Measurements from ENCODE around the gene KLHL6. TPM values are rescaled to one million over a fixed set of nuclear protein-coding genes. Genes with fewer than 3 reads are reported as not detected.
A peak's percentile ranks its signal among the peaks of the same experiment; 100 is the strongest.

The KLHL6 gene, protein sequence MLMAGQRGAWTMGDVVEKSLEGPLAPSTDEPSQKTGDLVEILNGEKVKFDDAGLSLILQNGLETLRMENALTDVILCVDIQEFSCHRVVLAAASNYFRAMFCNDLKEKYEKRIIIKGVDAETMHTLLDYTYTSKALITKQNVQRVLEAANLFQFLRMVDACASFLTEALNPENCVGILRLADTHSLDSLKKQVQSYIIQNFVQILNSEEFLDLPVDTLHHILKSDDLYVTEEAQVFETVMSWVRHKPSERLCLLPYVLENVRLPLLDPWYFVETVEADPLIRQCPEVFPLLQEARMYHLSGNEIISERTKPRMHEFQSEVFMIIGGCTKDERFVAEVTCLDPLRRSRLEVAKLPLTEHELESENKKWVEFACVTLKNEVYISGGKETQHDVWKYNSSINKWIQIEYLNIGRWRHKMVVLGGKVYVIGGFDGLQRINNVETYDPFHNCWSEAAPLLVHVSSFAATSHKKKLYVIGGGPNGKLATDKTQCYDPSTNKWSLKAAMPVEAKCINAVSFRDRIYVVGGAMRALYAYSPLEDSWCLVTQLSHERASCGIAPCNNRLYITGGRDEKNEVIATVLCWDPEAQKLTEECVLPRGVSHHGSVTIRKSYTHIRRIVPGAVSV
- 1 to 10 TPM; 1.0 to 1.7 (median 1.4) TPM for polyA plus RNA-seq (ENCODE audit: insufficient read length in 3 of 3)
- long read RNA-seq, donor 1: 0 reads
- long read RNA-seq, donor 2, full-length matches to known transcripts: 1 of 1 reads
- long read RNA-seq, donor 2, partial matches to known transcripts: 0 of 1 reads
- long read RNA-seq, donor 2, other reads (novel, unspliced or antisense): 0 of 1 reads
- long read RNA-seq, donor 3: 0 reads
- long read RNA-seq, donor 4: 0 reads
- long read RNA-seq, donor 5: 0 reads
- long read RNA-seq, donor 6: 0 reads
- long read RNA-seq, donor 7: 0 reads
- long read RNA-seq, donor 8: 0 reads
- long read RNA-seq, donor 9: 0 reads
- long read RNA-seq, donor 10: 0 reads
- long read RNA-seq, donor 11: 0 reads
- long read RNA-seq, donor 12: 0 reads
- long read RNA-seq, donor 13: 0 reads
- long read RNA-seq, donor 14: 0 reads
- long read RNA-seq, donor 15: 0 reads
- long read RNA-seq, donor 16: 0 reads

DNA sequence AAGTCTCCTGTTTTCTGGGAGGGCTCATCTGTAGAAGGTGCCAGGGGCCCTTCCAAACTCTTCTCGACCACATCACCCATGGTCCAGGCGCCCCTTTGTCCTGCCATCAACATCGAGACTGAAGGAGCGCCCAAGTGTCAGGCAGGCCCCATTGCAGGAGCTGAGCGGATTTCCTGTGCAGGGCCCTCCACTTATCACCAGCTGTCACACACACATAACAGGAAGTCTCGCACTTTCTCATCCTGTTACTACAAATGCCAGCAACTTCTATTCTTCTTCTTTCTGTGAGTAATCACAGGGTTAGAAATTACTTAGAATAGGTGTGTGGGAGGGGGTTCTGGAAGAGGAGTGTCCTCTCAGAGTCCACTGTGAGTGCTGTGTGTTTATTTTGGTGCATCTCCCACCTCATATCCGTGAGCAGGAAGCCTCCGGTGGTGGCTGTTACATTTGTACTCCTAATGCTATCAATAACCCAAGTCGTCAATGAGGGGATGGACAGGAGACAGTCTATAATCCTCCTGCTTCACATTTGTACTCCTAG lies at the start of gene KLHL6:
Gene KLHL6 (minus strand): TSS at position 166 of the 541 bp plus-strand sequence. CDS start 53 bp downstream, at position 113.
- DNase-seq: no peak

DNA sequence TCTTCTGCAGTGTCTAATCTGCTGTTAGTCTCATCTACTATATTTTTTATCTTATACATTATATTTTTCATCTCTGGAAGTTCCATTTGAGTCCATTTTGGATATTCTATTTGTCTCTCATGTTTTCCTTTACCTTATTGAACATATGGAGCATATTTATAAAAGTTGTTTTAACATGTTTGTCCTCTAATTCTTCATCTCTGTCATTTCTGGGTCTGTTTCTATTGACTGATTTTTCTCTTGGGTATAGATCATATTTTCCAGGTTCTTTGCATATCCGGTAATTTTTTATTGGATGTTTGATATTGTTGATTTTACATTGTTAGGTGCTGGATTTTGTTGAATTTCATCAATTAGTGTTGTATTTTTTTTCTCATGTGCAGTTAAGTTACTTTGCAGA lies 42.5 kb upstream of the KLHL6 start:
- no peak for DNase-seq

DNA sequence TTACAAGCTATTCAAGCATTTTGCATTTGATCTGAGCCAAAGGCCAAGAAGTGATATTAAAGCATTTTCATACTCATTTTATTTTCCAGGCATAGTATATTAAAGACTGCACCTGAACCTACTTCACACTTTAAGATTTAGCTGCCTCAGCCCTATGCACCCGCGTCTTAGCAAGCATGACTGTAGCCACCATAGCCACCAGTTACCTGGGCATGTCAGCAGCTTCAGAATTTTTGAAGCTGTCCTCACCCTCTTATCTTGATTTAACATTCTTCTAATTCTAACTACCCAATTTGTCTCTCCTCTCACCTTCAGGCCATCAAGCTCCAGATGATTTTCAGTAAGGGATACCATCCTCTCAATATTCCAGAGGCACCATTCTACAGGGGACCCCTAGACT lies 39.1 kb upstream of the KLHL6 start:
- DNase-seq: no peak

DNA sequence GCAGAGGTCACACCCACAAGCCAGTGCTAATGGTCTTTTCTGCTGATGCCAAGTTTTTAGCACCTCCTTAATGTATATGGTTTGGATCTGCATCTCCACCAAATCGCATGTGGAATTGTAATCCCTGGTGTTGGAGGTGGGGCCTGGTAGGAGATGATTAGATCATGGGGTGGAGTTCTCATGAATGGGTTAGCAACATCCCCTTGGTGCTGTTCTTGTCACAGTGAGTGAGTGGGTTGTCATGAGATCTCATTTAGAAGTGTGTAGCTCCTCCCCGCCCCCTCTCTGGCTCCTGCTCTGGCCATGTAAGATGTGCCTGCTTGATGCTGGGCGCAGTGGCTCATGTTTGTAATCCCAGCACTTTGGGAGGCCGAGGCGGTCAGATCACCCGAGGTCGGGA lies 37.3 kb upstream of the KLHL6 start:
- DNase-seq: no peak

DNA sequence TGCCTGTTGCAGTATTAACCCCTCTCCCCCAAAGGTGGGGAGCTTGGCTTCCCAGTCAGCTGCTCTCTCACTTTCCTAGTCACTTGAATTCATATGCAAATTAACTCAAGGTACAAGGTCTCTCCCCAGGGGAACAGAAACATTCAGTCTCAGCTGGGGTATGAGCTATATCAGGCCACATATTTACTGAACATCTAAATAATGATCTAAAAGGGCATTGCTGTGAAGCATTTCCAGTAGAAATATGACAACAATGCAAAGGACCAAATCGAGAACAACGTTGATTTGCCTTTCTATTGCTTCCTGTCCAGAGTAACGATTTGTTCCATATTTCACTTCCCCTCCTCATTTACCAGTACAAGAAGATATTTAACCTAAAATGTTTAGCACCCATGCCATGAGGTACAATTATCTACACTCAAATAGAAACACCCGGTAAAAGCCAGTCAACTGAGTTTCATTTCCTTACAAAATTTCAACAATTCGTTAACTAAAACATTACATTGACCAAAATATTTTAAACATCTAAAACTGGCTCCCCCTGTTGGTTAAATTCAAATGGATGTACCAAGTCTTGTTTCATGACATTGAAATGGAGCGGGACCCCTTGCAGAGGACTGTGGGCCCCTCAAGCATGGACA lies 36.5 kb upstream of the KLHL6 start:
- no peak for DNase-seq

DNA sequence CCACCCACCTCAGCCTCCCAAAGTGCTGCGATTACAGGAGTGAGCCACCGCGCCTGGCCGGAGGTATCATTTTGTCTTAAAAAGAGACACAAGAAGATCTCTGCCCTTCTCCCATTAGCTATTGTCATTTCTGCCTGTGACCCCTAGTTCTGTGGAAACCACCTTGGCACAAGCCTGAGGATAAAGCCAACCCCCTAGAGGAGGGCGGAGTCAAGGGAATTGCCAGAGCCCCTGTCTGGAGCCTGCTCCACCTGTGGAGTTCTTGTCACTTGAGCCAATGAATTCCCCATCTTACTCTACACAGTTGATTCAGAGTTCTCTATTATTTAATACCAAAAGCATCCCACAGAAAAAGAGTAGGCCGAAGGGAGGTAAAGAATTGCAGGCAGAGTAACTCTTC lies 34.9 kb upstream of the KLHL6 start:
- no peak for DNase-seq

DNA sequence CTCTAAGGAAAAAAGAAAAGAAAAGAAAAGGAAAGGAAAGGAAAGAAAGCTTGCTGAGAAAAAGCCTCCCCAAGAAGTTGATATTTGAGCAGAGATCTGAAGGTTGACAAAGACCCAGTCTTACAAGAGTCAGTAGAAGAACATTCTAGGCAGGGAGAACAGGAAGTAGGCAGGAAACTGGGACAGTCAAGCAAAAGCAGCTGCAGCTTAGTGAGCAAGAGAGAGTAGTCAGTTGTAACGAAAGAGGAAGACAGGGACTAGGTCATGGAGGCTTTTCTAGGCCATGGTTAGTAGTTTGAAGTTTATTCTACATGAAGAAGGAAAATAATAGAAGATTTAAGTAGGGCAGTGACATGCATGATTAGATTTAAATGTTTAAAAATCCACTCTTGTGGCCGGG lies 31.8 kb upstream of the KLHL6 start:
- DNase-seq: no peak

DNA sequence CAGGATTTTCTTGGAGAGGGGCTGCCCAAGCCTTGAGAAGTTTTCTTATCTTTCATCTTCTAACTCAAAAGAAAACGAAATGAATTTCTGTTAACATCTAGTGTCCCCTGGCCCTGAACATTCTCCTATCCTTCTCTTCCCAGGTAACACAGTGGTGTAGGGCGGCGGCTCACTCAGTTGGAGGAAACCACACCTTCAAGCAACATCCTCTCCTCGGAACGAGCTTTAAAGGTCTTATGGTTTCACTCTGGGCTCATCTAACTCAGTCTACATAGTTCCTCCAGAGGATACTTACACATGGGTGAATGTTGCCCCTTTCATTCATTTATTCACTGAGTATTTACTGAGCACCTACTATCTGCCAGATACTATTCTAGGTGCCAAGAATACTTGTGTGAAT lies 31.0 kb upstream of the KLHL6 start:
- no peak for DNase-seq

DNA sequence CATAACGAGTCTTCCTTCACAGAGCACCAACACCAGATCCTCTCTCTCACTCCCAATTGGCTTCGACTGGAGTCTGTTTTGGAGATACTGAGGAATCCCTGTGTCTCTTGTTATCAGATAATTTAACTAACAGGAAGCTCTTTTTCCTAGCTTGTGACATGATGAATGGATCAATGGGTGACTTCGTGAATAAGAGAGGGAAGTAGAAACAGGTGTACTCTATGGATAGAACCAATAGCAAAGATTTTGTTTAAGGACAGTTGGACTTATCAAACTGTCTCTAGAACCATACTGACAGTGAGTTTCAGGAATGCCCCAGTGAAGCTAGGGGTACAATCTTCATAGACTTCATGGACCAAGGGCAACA lies 29.4 kb upstream of the KLHL6 start:
- DNase-seq: no peak

DNA sequence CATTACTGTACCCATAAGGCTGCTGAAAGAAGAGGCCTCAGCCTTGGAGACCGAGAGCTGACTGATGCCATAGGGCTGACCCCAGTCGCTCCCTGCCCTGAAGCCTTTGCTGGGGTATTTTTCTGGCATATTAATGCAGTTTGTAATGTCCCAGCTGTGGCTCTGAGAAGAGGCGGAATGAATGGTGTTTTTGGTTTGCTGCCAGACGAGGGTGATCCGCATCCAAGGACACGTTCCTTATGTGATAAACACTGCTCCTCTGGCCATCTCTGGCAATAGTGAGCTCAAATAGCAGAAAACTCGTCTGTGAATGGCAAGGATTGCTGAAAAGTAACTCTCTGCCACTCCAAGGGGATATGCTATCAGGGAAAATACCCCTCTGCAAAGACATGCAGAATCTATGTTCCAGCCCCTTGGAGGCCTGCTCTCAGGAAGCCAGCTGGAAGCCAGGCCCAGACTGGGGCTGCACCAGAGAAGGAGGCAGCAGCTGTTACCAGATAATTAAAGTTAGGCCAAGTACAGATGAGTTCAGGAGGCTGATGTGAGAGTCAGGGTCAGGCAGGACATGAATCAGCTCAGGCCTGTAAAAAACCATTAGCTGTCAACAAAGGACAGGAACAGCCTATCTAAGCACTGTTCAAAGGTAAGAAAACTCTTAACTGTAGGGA lies 28.9 kb upstream of the KLHL6 start:
- peak; percentile 58 for DNase-seq

DNA sequence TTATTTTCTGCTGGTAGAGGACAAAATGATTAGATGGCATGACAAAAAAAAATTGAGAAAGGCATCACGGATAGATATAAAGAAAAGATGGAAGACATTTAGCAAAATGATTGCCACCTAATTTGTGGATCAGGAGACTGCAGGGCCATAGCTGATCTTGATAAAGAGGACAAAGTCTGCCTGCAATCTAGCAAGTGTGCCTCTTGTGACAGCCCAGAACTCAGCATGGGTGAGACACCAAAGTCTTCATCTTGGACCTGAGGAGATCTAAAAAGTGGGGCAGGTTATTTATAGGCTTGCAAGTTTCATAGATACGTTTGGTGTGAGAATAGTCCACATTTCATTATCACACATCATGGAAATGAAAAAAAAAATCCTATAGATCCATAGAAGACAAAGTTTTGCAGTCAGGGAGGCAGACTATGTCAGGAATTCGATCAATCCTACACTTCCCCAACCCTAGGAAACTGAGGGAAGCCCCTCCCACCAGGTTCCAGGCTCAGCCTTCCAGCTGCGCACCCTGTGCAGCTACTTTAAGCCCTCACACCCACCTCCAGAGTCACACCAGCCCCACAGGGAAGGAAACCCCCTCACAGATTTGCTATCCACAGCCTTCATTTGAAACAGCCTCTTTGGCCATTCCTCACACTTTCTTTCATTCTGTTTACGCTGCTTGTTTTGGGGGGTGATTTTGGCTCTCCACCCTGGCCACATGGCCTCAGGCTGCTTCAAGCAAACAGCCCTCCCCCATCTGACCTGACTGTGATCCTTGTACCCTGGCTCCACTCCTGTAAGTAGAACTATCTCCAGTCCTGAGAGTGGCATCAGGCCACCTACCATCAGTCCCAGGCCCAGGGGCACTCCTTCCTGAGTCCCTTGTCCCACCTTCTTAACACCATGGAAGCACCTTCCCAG lies 28.1 kb upstream of the KLHL6 start:
- DNase-seq: no peak

DNA sequence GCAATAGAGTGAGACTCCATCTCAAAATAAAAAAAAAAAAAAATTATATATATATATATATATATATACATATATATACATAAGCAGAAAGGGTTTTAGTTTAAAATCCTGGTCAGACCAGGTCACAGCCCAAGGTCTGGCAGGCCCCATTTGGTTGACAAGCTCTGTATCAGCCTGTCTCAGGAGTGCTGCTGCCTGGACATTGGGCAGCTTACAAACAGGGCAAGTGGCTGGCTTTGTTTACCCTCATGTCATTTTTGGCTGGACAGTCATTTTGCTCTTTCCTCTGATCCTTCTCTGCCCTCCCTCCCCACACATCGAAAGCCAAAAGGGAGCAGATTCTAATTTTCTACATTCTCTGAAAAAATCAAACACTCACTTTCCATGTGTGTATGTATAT lies 26.7 kb upstream of the KLHL6 start:
- DNase-seq: no peak

DNA sequence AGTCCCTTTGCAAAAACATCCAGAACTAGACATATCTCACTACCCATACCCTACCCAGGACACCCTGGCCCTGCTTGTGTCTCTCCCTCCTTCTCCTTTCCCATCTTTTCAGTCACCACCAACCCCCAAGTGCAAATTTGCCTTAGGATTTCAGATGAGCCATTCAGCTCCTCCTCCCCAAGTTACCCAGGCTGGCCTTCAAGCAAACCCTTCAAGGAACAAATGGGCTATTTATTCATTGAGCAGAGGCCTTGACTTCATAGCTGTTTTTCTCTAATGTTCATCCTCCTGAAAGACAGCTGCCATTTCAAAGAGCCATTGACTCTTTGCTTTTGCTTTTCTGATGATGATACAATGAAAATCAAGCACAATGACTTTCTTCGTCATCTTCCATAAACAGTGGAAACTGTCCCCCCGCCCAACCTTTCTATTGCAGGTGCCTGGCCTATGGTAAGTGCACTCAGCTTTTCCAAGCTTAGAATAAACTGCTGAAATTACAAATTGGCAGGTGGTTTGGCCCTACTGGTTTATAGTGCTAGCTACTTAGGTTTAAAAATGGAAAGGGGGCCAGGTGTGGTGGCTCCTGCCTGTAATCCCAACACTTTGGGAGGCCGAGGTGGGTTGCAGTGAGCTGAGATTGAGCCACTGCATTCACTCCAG lies 26.1 kb upstream of the KLHL6 start:
- DNase-seq: no peak

DNA sequence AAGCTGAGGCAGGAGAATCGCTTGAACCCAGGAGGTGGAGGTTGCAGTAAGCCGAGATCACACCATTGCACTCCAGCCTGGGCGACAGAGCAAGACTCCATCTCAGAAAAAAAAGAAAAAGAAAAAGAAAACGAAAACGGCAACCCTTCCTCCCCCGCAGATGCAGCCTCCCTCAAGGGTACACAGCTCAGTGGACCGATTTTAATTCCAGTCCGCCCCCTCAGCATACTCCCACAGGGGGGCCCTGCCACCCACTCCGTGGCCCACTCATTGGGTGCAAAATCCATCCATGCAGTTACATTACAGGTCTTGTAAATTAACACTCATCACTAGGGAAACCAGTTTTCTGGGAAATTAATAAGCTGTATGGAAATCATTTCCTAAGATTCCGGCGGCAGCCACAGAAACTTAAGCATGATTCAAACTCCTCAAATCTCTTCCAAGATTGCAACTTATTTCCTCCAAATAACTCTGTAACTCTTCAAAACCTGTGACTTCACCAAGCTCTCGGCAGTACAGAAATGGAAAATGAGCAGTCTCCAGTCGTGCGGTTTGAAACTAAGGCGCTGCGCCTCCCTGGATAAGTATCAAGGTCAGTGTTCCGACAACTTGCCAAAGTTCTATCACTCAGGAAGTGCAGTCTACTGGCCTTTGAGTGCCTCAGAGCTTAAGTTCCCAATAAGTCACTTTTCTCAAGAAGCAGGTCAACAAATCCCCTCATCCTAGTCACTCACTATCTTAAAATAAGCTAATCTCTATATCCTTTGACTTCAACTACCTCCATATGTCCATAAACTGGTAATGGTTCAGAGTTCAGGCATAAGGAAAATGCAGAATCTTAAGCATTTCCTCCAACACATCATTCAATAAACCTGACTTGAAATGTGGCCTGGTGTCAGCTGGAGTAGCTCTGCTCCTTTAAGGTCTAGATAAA lies 24.7 kb upstream of the KLHL6 start:
- DNase-seq: no peak

DNA sequence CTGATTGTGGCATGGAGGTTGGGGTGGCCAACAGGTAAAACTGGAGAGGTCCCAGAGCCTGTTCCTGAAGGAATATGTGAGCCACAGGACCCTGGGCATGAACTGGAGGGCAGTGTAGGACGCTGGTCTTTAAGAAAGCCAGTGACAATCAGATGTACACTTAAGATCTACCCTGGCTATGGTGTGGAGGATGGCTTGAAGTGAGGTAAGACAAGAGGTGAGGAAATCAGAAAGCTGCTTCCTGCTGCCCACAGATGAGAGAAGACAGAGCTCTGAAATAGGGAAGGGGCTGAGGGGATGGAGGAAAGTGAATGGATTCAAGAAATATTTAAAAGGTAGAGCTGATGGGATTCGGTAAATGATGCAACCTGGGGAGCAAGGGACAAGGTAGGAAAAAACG lies 22.7 kb upstream of the KLHL6 start:
- DNase-seq: no peak

DNA sequence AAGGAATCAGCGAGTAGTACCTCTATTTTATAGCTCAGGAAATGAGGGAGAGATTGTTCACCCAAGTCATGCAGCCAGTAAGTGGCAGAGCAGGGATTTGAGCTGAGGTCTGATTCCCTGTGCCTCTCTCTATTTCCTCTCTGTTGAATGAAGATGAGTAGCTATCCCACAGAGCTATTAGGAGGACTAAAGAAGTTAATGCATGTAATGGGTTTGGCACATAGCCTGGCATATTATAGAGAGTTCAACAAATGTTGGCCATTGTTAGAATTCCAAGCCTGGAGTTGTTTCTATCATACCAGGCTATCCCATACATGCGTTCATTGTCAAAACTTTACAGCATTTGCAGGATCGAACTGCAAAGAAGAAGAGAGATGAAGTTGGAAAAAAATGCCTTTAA lies 21.8 kb upstream of the KLHL6 start:
- DNase-seq: no peak

DNA sequence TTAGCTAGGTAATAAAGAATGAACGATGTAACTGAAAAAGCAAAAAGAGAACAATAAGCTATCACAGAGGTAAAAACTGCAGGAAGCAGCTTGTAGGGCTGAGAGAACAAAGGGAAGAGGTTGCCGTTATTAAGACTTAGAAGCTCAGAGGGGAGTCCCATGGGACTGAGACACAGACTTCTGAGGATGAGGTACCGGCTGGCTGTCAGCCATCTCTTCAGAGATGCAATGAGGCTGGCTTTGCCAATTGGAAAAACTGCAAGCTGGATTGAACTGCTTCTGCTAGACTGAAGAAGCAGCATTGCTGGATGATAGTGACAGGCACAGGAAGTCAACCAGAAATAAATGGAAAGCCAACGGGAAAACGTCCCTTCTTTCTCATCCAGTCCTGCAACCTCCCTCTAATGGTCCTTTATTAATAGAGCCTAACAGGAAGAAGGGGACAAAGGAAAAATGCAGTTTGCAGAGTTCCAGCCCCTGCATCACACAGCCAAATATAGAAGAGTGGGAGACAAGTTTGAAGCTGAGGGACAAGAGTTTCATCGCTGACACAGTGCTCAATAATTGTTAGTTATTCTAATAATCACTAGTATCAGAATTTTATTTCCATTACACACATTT lies 21.1 kb upstream of the KLHL6 start:
- no peak for DNase-seq

DNA sequence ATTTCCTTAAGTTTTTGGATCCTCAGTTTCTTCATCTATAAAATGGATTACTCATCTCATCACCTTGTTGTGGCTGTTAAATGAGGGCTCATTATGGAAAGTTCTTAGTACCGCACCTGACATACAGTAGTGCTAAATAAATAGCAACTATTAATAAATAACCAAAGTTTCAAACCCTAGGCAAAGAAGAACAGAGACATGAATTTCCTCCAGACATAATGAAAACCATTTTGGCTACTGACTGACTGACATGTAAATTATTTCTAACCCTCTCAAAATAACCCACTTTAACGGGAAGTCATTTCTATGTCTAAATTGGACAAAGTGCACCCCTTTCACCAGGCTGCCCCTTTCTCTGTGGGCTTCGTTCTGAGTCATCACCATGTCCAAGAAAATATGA lies 17.4 kb upstream of the KLHL6 start:
- no peak for DNase-seq
